HG03159 (cell line): Measurements from ENCODE around the gene HRK.
A peak's percentile ranks its signal among the peaks of the same experiment; 100 is the strongest.

Experiments
- ATAC-seq: cut with Tn5 transposase; IDR thresholded peaks from one replicate; pipeline ENCODE4 v1.9.1; 2021; ENCODE audit warnings: mild to moderate bottlenecking, moderate library complexity; ENCODE audit not compliant: unreplicated experiment

Gene HRK

GRCh38 chr12:116901612-116902011, 20.4 kb upstream of the HRK start:
- no peak for ATAC-seq

GRCh38 chr12:116898669-116899068, 17.4 kb upstream of the HRK start:
- no peak for ATAC-seq

GRCh38 chr12:116897476-116897875, 16.2 kb upstream of the HRK start:
- ATAC-seq: no peak

GRCh38 chr12:116896411-116896924, 15.2 kb upstream of the HRK start:
- no peak for ATAC-seq

- no peak for ATAC-seq
These were observed 13.7 kb upstream of the HRK start for GRCh38 chr12:116894913-116895312.

GRCh38 chr12:116892349-116893140, 11.3 kb upstream of the HRK start:
- no peak for ATAC-seq

GRCh38 chr12:116891019-116891418, 9.8 kb upstream of the HRK start:
- ATAC-seq: no peak

GRCh38 chr12:116890330-116890729, 9.1 kb upstream of the HRK start:
- no peak for ATAC-seq

GRCh38 chr12:116887897-116888296, 6.7 kb upstream of the HRK start:
- ATAC-seq: no peak

- ATAC-seq: no peak
These were observed 6.0 kb upstream of the HRK start for GRCh38 chr12:116887244-116887643.

- ATAC-seq: peak; percentile 45
These were observed 4.2 kb upstream of the HRK start for GRCh38 chr12:116885491-116885890.

- no peak for ATAC-seq
These were observed 3.6 kb upstream of the HRK start for GRCh38 chr12:116884871-116885270.

GRCh38 chr12:116882742-116883141, 1.5 kb upstream of the HRK start:
- no peak for ATAC-seq

- no peak for ATAC-seq
These were observed 751 bp upstream of the HRK start for GRCh38 chr12:116881877-116882507.

- peak; percentile 65 for ATAC-seq
These were observed 370 bp downstream of the HRK start for GRCh38 chr12:116880817-116881324.

GRCh38 chr12:116880213-116880816, 926 bp downstream of the HRK start:
- ATAC-seq: no peak

GRCh38 chr12:116879509-116880212, 1.6 kb downstream of the HRK start:
- no peak for ATAC-seq

GRCh38 chr12:116878567-116879508, 2.4 kb downstream of the HRK start:
- ATAC-seq: no peak

- no peak for ATAC-seq
These were observed 4.9 kb downstream of the HRK start for GRCh38 chr12:116876151-116876869.
